GM12801 (cell line): ENCODE results near the gene IQGAP2.

Source experiments
- TF ChIP-seq, protein P1 (sequence below): IDR thresholded peaks from one replicate; pipeline ENCODE4 v1.5.1; 2011; ENCODE audit warnings: control low read depth; ENCODE audit not compliant: insufficient read length; ENCODE audit errors: extremely low read depth

Gene IQGAP2

DNA sequence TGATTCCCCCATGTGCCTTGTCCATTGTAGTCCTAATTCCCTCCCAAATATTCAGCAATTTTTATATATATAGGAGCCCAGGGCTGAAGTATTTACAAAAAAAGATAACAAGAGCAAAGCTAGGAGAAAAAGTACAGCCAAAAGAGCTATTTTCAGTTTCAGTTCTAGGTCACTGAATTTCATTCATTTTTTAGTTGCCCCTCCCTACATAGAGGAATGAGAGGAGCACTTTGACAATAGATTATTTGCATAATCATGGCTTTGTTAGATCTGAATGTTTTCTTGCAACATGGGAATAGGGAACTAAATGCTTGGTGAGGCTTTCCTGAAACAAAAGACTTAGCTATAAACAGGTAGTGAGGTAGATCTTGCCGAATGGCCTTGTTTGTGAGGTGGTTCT lies 235.4 kb downstream of the IQGAP2 start:
- TF ChIP-seq, protein P1, sequence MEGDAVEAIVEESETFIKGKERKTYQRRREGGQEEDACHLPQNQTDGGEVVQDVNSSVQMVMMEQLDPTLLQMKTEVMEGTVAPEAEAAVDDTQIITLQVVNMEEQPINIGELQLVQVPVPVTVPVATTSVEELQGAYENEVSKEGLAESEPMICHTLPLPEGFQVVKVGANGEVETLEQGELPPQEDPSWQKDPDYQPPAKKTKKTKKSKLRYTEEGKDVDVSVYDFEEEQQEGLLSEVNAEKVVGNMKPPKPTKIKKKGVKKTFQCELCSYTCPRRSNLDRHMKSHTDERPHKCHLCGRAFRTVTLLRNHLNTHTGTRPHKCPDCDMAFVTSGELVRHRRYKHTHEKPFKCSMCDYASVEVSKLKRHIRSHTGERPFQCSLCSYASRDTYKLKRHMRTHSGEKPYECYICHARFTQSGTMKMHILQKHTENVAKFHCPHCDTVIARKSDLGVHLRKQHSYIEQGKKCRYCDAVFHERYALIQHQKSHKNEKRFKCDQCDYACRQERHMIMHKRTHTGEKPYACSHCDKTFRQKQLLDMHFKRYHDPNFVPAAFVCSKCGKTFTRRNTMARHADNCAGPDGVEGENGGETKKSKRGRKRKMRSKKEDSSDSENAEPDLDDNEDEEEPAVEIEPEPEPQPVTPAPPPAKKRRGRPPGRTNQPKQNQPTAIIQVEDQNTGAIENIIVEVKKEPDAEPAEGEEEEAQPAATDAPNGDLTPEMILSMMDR, result no peak

DNA sequence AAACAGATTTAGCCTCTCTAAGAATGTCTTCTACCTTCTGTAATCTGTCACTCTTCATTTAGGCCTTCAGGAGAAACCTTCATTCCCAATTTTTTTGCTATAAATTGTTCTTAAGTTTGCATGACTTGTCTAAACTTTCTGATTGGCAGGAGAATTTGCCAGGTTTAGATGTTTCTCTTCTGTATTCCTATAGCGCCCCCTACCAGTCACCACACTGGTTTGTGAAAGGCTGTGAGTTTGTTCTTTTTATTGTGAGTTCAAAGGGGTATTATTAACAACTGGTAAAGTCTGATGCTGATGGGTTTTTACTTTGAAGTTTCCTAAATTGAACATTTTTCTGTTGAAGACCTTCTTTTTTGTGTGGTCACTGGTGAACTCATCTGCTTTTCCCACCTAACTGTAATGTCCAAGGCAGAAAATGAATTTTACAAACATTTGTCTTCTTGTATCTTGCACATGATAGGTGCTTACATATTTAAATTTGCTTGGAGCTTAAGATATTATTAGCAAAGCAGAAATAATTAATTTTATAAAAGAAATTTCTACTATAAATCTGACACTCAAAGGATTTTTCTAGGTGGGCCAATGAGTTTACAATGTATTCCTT lies 238.5 kb downstream of the IQGAP2 start:
- TF ChIP-seq, protein P1, result no peak

DNA sequence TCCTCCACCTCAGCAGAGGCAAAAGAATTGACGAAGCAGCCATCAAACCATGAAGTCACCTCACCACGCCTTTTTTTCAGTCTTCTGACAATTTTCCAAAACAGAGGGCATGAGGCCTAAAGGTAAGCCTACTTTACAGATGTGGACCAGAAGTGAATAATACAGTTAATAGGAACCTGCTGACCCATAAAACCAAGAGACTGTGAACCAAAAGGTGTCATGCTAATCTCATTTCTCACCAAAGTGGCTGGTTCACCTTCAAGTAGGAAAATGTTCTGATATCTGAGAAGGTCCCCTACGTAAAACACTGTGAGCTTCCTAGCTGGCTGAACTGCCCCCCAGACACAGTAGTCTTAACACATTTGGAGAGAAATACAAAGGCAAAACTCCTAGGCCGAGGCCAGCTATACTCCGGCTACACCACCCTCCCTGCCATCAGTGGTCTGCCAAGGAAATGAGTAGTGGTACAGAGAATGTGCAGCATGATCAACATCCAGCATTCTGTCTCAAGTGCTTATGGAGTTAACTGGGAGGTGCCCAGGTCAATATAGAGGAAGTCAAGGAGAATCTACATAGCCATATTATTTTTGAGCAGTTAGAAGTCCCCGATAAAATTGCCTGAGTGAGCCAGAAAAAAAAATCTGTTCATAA lies 239.4 kb downstream of the IQGAP2 start:
- TF ChIP-seq, protein P1, result no peak

DNA sequence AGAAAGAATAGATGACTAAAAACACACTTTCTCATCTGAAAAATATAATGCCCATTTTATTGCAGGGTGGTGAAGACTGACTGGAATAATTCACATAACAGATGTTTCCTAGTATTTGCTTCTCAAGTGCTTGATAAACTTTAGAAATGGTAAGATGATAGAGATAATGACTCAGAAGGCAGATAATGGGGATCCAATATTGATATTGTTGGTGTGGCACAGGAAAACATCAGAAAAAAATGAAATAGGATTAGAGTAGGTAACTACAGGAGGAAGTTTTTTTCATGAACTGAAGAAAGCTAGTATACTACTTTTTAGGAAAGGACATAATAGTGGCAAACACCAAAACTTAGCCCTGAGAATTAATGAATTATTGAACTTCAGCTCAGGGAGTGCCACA lies 240.3 kb downstream of the IQGAP2 start:
- TF ChIP-seq, protein P1, result no peak

DNA sequence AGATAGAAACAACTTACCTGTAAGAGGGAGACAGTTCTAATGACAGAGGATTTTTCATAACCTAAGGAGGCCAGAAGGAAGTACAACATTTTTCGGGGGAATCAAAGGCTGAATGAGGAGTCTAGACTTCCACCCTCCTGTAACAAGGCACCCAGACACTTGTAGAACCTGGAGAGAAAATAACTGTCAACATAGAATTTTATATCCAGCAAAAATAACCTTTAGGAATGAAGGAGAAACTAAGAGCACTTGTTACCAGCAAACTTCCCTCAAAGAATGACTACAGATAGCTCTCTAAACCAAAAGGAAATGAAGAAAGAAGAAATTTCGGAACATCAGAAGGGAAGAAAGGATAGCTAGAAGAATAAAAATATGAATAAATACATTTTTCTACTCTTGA lies 246.1 kb downstream of the IQGAP2 start:
- TF ChIP-seq, protein P1, result no peak

DNA sequence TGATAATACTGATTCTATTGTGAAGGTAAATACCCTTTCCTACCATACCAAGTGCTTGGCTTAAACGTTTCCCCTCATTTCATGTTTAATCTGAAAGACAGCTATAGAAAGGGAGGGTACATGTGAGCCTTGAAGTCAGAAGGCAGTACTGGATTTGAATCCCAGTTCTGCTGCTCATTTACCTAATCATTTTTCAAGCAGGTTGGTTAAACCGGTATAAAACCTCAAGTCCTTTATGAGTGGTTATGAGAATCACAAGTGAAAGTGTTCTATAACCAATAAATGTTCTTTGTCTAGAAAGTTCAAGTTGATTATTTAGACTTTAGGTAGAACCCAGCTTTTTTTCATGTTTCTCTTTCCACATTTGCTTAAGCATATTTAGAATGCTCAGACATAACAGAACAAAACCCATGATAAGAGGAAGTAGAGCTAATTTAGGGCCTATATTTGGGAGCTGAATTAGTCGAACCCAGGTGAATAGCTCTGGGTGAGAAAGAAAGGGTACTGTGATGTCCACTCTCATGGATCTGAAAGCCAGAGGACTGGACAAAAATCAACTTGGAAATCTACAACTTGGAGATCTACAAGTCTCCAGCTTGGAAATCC lies 249.8 kb downstream of the IQGAP2 start:
- TF ChIP-seq, protein P1, result no peak

DNA sequence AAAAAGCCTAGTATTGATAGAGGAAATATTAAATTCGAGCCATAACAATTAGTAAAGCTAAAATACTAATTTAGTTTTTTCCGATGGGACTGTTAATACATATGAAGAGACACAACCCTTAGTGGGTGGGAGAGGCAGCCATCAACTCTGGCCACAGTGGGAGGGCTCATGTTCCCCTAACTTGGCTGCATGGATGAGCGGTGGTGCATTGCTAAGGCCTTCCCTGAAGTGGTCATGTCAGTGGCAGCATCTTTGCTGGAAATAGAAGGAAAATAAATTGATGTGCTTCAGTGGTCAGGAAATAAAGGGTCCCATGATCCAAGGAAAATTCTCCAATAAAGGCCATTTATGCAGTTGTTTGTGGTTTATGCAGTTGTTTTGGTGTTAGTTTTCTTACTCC lies 254.0 kb downstream of the IQGAP2 start:
- TF ChIP-seq, protein P1, result no peak
